Central memory CD8-positive, alpha-beta T cell (primary cell): ENCODE results near the gene GOLIM4.

Experiments used
- ATAC-seq: fragments of 150-1000 bp; cut with Tn5 transposase; replicated peaks from 2 replicates; pipeline ENCODE4 v1.10.0; 2022; ENCODE audit warnings: mild to moderate bottlenecking, moderate FRiP score, moderate number of reproducible peaks; ENCODE audit not compliant: poor library complexity, severe bottlenecking; ENCODE audit errors: extremely low read depth
- DNase-seq, 2 donors: peaks; one replicate each; pipeline ENCODE4 v3.0.0; 2021; ENCODE audit warnings: low spot score in 2 of 2
- H3K27ac Mint-ChIP-seq: one replicate; pipeline ENCODE4 v1.8.0; 2022; ENCODE audit warnings: low read depth, mild to moderate bottlenecking, moderate library complexity, mixed read lengths
- H3K27me3 Mint-ChIP-seq: one replicate; pipeline ENCODE4 v1.8.0; 2022; ENCODE audit warnings: mixed read lengths
- H3K36me3 Mint-ChIP-seq: one replicate; pipeline ENCODE4 v1.8.0; 2022; ENCODE audit warnings: mild to moderate bottlenecking, moderate library complexity, mixed read lengths; ENCODE audit not compliant: insufficient read depth
- H3K4me1 Mint-ChIP-seq: one replicate; pipeline ENCODE4 v1.8.0; 2022; ENCODE audit warnings: mixed read lengths
- H3K4me3 Mint-ChIP-seq: one replicate; pipeline ENCODE4 v1.8.0; 2022; ENCODE audit warnings: mild to moderate bottlenecking, moderate library complexity, mixed read lengths
- H3K9me3 Mint-ChIP-seq: one replicate; pipeline ENCODE4 v1.8.0; 2022; ENCODE audit warnings: mixed read lengths

Gene GOLIM4

DNA sequence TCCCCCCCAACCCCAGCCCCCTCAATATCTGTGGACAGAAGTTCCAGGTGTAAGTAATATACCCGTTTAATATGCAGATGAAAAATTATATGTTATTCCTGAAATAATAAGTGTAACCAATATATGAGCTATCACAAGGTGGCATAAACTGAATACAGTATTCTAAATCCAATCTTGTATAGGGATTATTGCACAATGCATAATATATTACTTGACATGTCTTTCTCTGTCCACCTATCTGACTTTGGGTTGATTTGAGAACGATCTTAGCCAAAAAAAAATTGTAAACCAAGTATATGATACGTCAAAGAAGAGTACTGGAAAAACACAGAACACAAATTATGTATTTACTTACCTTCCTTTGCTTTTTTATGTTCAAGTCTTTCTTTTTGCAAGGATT is 47.8 kb downstream of the GOLIM4 start:
- no peak overlapping the region for H3K27ac Mint-ChIP-seq
- no peak for DNase-seq
- no peak overlapping the region for H3K4me3 Mint-ChIP-seq
- no peaks in the 10 kb centered on the region for H3K27me3 Mint-ChIP-seq
- no peaks in the 10 kb centered on the region for H3K36me3 Mint-ChIP-seq
- no peaks in the 10 kb centered on the region for H3K9me3 Mint-ChIP-seq
- no peak for ATAC-seq
- H3K4me1 Mint-ChIP-seq, result no peaks in the 10 kb centered on the region

DNA sequence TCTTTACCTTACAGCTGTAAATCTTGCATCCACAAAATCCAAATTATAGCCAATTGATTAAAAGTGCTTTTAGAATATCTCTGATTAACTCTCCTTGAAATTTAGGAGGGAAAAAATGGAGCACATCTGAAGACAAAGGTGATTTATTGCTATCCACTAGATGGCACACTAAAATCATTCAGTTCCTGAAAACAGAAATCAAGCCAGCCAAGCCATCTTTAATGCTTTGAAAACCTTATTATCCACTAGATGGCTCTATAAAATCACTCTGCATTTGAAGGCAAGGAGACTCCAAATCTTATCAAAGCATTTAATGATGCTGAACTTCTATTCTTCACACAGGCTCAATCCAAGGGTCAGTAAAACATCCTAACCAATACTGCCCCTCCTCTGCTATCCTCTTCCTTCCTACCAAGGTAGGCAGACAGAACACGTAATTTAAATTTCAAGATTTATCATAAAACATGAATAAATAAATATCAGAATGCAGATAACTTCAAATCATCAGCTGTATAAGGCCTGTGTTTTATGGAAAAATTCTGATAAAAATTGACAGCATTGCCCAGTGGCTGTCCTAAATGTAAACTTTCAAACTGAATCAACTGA is 48.4 kb downstream of the GOLIM4 start:
- no peak for DNase-seq
- Mint-ChIP-seq H3K27ac (no peak overlapping the region), H3K27me3 (no peaks in the 10 kb centered on the region), H3K9me3 (no peaks in the 10 kb centered on the region), H3K4me1 (no peaks in the 10 kb centered on the region), H3K4me3 (no peak overlapping the region), H3K36me3 (no peaks in the 10 kb centered on the region)
- peak; percentile 36 for ATAC-seq

DNA sequence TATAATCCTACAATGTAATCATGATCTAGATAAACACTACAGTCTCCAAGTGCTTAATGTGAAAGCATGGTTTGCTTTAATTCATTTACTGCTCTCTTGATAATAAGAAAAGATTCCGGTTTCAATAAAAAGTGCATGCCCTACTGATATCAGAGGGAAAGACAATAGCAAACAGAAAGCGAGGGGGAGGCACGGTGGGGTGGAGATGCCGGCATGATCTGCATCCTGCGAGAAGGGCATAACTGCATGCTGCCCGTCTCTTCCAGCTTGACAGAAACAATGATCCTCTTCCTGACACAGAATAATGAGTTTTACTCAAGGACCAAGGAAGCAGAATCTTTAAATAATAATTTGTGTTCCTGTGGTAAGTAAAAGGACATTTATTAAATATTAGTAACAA is 51.7 kb downstream of the GOLIM4 start:
- no peak for DNase-seq
- ATAC-seq, result no peak
- Mint-ChIP-seq H3K36me3 (no peaks in the 10 kb centered on the region), H3K27ac (no peak overlapping the region), H3K27me3 (no peaks in the 10 kb centered on the region), H3K4me1 (no peaks in the 10 kb centered on the region), H3K4me3 (no peak overlapping the region), H3K9me3 (no peaks in the 10 kb centered on the region)

DNA sequence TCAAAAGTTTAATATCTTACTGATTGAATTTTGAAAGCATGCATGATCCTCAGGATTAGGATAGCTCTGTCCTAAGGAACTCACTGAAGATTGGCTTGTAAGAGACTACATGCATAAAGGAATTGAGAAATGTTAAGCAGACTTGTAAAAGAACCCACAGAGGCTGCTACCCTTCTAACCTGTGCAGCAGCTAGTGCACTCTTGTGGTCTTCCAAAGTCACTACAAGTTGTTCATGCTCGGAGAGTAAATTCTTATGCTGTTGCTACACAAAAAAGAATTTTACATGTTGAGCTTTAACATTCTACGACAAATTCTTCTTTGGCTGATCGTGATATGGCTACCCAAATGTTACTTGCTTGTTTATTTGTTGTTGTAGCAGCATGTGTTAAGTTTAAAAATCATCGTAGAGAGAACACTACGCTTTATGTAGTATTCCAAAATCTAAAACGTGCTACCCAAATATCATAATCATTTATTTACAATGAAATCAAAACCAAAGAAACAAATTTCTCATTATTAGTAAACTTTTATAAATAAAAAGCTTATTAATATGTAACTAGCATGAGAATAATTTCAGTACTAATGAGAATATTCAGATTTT is 55.0 kb downstream of the GOLIM4 start:
- Mint-ChIP-seq H3K27ac (no peak overlapping the region), H3K4me1 (no peaks in the 10 kb centered on the region), H3K36me3 (peaks cover 1% of the 10 kb centered on the region), H3K27me3 (no peaks in the 10 kb centered on the region), H3K4me3 (no peak overlapping the region), H3K9me3 (no peaks in the 10 kb centered on the region)
- no peak for ATAC-seq
- no peak for DNase-seq

DNA sequence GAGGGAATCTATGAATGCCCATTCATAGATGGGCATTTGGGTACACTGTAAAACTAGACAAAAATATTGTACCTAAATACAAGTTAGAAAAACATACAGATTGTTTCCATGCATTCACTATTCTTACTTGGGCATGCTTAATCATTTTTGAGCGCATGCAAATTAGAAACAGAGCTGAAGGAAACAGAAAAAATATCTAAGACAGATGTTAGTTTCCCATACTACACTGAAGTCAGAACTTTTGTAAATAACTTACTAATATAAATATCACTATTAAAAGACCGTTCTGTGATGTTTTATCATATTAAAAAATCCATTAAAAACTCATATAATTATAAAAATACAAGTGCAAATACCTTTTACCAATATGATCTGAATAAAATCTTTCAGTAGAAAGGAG is 58.7 kb downstream of the GOLIM4 start:
- H3K4me3 Mint-ChIP-seq, result no peak overlapping the region
- peaks cover 1% of the 10 kb centered on the region for H3K36me3 Mint-ChIP-seq
- no peaks in the 10 kb centered on the region for H3K9me3 Mint-ChIP-seq
- no peak overlapping the region for H3K27ac Mint-ChIP-seq
- H3K4me1 Mint-ChIP-seq, result no peaks in the 10 kb centered on the region
- H3K27me3 Mint-ChIP-seq, result no peaks in the 10 kb centered on the region
- ATAC-seq (no peak), DNase-seq (no peak)

DNA sequence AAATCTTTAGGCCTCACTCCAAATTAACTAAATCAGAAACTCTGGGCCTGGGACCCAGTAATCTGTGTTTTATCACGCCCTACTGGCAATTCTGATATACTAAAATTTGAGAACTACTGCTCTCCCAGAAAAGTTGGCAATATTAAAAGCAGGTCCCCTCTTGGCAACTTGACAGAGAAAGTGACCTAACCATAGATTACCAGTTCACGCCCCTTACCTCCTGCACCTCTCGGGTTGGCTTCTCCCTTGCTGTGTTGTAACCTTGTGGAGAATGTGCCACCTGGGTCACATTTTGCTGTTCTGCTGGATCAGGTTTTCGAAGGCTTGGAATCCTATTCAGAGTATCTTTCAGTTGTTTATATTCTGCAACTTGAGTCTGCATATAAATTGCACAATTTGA is 59.1 kb downstream of the GOLIM4 start:
- DNase-seq (no peak), ATAC-seq (no peak)
- H3K4me1 Mint-ChIP-seq, result no peaks in the 10 kb centered on the region
- H3K9me3 Mint-ChIP-seq, result no peaks in the 10 kb centered on the region
- H3K36me3 Mint-ChIP-seq, result peaks cover 1% of the 10 kb centered on the region
- no peaks in the 10 kb centered on the region for H3K27me3 Mint-ChIP-seq
- no peak overlapping the region for H3K27ac Mint-ChIP-seq
- no peak overlapping the region for H3K4me3 Mint-ChIP-seq

DNA sequence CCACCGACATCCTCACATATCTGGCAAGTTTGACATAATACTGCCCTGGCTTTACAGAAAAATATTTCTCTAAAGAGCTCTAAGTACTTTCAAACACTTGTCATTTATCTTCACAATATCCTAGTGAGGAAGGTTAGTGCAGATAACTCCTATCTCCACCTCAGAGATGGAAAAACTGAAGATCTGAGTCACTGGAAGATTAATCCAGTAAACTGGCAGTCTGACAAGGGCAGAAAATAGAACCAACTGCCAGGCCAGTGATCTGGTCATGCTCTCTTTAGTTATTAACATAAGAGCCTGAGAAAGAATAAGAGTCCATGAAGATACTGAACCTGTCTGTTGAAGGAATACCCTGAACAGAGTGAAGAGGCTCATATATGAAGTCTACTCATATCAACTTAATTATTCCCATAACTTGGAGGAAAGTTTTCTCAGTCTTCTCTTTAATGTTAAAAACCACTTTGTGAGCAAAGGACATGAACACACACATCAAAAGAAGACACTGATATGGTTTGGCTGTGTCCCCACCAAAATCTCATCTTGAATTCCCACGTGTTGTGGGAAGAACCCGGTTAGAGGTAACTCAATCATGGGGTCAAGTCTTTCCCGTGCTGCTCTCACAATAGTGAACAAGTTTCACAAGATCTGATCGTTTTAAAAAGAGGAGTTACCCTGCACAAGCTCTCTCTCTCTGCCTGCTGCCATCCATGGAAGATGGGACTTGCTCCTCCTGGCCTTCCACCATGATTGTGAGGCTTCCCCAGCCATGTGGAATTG is 61.4 kb downstream of the GOLIM4 start:
- no peaks in the 10 kb centered on the region for H3K27me3 Mint-ChIP-seq
- no peak overlapping the region for H3K27ac Mint-ChIP-seq
- H3K4me3 Mint-ChIP-seq, result no peak overlapping the region
- DNase-seq (no peak), ATAC-seq (no peak)
- peaks cover 1% of the 10 kb centered on the region for H3K36me3 Mint-ChIP-seq
- no peaks in the 10 kb centered on the region for H3K4me1 Mint-ChIP-seq
- no peaks in the 10 kb centered on the region for H3K9me3 Mint-ChIP-seq

DNA sequence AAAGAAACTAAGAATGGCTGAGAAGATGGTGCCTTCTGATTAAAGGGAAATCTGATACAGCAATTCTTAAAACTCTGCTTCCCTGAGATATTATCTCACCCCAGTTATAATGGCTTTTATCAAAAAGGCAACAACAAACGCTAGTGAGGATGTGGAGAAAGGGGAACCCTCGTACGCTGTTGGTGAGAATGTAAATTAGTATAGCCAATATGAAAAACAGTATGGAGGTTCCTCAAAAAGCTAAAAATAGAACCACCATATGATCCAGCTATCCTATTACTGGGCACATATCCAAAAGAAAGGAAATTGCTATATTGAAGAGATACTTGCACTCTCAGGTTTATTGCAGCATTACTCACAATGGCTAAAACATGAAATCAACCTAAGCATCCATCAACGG is 65.1 kb downstream of the GOLIM4 start:
- Mint-ChIP-seq H3K4me3 (no peak overlapping the region), H3K4me1 (no peaks in the 10 kb centered on the region), H3K27ac (no peak overlapping the region), H3K9me3 (no peaks in the 10 kb centered on the region), H3K27me3 (no peaks in the 10 kb centered on the region), H3K36me3 (peaks cover 1% of the 10 kb centered on the region)
- no peak for ATAC-seq
- DNase-seq, result no peak

DNA sequence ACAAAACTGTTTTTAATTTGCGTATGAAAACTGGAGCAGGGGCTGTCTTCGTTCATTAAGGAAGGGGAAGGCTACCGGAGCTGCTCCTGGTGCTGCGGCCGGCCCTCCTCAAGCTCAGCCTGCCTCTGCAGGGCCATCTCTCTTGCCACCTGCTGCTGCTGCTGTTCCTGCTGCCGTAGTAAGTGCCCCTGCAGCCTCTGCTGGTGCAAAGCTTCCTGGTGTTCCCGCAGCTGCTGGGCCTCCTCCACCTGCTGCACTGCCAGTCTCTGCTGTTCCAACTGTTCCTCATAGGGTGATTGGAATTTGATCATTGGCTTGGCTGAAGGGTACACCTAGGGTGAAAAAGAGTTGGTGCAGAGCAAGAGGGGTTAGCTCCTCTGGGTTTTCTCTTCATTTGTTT is 66.0 kb downstream of the GOLIM4 start:
- H3K27ac Mint-ChIP-seq, result no peak overlapping the region
- H3K4me3 Mint-ChIP-seq, result no peak overlapping the region
- H3K27me3 Mint-ChIP-seq, result no peaks in the 10 kb centered on the region
- H3K36me3 Mint-ChIP-seq, result peaks cover 5% of the 10 kb centered on the region
- DNase-seq (no peak), ATAC-seq (no peak)
- H3K9me3 Mint-ChIP-seq, result no peaks in the 10 kb centered on the region
- H3K4me1 Mint-ChIP-seq, result no peaks in the 10 kb centered on the region

DNA sequence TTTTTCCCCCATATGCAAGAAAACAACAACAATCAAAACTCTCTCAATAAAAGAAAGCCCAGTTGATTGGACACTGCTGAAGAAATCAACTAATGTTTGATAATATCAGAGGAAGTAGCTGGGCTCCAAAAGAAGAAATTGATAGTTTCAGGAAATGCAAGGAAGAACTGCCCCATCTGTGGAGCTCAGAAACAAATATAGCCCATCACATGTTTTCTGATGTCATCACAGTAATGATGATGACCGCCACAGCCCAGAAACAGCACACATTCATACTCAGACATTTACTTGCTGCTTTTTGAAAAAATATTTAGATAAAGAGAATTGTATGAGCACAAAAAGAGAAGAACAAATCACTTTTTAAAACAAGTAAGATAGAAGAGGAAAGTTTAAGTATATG is 67.6 kb downstream of the GOLIM4 start:
- Mint-ChIP-seq H3K27me3 (no peaks in the 10 kb centered on the region), H3K4me3 (no peak overlapping the region), H3K9me3 (no peaks in the 10 kb centered on the region), H3K36me3 (peaks cover 5% of the 10 kb centered on the region), H3K27ac (no peak overlapping the region), H3K4me1 (no peaks in the 10 kb centered on the region)
- no peak for DNase-seq
- no peak for ATAC-seq

DNA sequence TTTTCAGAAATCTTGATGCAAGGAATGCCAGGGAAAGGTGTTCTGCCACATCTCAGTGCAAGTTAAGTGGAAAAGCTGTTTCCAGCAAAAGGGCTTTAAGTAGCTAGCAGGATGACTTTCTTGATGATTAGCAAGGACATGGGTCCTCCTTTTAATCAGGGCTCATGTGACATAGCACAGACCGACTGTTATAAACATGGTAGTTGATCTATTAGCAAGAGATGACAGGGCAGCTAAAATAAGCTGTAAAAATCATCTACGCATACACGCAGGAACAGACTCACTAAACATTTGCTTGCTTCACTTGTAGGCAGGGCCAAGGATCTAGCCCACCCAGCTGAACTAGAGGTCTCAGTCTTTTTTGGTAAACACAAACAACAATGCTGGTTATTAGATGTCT is 69.0 kb downstream of the GOLIM4 start:
- Mint-ChIP-seq H3K36me3 (peaks cover 5% of the 10 kb centered on the region), H3K4me3 (no peak overlapping the region), H3K27ac (no peak overlapping the region), H3K4me1 (no peaks in the 10 kb centered on the region), H3K27me3 (no peaks in the 10 kb centered on the region), H3K9me3 (no peaks in the 10 kb centered on the region)
- DNase-seq (no peak), ATAC-seq (no peak)

DNA sequence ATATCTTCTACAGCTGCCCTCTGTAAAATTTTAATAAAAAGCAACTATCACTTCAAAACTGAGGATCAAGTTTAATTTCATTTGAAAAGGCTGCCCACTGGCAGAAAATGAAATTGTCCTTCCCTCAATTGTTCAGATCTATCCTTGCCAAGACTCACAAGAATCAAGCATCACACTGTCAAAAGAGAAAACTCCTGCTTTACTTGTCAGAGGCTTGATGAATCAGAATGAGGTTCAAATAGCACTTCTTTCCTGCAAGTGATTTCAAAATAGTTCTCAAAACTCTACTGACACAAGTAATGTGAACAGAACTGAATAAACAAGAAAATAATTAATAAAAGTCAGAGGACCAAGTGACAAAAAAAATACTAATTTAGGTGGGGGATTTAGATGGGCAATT is 70.6 kb downstream of the GOLIM4 start:
- Mint-ChIP-seq H3K27ac (no peak overlapping the region), H3K4me1 (no peaks in the 10 kb centered on the region), H3K27me3 (no peaks in the 10 kb centered on the region), H3K4me3 (no peak overlapping the region), H3K9me3 (no peaks in the 10 kb centered on the region), H3K36me3 (peaks cover 5% of the 10 kb centered on the region)
- ATAC-seq, result no peak
- DNase-seq, result no peak

DNA sequence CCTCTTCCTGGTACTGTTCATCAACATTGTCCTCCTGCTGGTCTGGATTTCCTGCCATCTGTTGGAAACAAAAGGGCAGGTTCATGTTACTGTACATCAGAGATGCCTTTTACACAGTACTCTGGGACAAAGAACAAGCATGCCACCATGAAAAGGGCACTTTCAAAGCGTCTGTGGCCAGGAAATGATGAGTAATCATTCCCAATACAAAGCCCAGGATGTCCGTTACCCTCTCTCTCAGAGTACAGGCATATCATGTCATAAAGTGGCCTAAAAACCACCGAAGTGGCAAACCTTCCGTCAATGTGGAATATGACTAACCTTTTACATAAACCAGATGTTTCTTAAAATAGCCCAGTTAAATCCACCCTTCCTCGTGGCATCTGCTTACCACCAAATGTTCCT is 71.2 kb downstream of the GOLIM4 start:
- Mint-ChIP-seq H3K9me3 (no peaks in the 10 kb centered on the region), H3K27me3 (no peaks in the 10 kb centered on the region), H3K27ac (no peak overlapping the region), H3K4me1 (no peaks in the 10 kb centered on the region), H3K36me3 (peaks cover 5% of the 10 kb centered on the region), H3K4me3 (no peak overlapping the region)
- no peak for DNase-seq
- no peak for ATAC-seq
